AG09309 (cell line): ENCODE data around the gene GXYLT2.
A peak's percentile ranks its signal among the peaks of the same experiment; 100 is the strongest.

Source experiments
- DNase-seq: peaks from one replicate; pipeline ENCODE4 v3.0.0-alpha.2; 2010; ENCODE audit warnings: low read depth
- H3K4me3 ChIP-seq: 2 replicates; pipeline ENCODE4 v1.5.1; 2011; ENCODE audit warnings: mild to moderate bottlenecking, low read depth, low read length, moderate library complexity; ENCODE audit not compliant: control insufficient read depth
- TF ChIP-seq, protein P1 (sequence below): IDR thresholded peaks from 2 replicates; pipeline ENCODE4 v1.5.1; 2011; ENCODE audit warnings: mild to moderate bottlenecking, low read depth, low read length, inconsistent platforms; ENCODE audit not compliant: insufficient read depth, control insufficient read depth; ENCODE audit errors: missing control alignments

GXYLT2 gene

DNA sequence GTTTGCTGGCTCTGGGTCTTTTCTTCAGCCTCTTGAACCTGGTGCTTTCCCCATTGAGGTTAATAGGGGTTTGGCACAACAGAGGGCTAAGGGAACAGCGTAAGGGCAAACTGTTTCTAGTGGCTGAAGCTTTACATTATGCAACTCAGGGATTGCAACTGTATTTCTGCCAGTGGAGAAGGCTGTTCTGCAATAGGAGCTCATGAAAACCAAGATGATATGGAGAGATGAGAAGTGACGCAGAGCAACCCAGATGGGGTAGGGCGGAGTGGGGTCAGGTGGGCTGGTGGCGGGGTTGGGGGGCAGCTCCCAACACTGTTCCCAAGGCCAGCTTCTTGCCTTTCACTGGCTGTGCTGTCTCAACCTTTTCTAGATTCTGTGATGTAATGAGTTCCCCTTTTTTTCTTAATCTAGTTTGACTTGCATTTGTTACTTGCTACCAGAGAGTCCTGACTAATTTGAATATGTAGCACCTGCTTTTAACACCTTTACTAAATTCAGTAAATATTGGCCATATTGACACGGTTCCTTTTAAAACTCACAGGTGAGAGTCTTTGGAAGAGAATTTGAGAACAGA is 7.2 kb downstream of the GXYLT2 start:
- no peak overlapping the region for H3K4me3 ChIP-seq
- no peak for DNase-seq
- TF ChIP-seq, protein P1, sequence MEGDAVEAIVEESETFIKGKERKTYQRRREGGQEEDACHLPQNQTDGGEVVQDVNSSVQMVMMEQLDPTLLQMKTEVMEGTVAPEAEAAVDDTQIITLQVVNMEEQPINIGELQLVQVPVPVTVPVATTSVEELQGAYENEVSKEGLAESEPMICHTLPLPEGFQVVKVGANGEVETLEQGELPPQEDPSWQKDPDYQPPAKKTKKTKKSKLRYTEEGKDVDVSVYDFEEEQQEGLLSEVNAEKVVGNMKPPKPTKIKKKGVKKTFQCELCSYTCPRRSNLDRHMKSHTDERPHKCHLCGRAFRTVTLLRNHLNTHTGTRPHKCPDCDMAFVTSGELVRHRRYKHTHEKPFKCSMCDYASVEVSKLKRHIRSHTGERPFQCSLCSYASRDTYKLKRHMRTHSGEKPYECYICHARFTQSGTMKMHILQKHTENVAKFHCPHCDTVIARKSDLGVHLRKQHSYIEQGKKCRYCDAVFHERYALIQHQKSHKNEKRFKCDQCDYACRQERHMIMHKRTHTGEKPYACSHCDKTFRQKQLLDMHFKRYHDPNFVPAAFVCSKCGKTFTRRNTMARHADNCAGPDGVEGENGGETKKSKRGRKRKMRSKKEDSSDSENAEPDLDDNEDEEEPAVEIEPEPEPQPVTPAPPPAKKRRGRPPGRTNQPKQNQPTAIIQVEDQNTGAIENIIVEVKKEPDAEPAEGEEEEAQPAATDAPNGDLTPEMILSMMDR = no peak

DNA sequence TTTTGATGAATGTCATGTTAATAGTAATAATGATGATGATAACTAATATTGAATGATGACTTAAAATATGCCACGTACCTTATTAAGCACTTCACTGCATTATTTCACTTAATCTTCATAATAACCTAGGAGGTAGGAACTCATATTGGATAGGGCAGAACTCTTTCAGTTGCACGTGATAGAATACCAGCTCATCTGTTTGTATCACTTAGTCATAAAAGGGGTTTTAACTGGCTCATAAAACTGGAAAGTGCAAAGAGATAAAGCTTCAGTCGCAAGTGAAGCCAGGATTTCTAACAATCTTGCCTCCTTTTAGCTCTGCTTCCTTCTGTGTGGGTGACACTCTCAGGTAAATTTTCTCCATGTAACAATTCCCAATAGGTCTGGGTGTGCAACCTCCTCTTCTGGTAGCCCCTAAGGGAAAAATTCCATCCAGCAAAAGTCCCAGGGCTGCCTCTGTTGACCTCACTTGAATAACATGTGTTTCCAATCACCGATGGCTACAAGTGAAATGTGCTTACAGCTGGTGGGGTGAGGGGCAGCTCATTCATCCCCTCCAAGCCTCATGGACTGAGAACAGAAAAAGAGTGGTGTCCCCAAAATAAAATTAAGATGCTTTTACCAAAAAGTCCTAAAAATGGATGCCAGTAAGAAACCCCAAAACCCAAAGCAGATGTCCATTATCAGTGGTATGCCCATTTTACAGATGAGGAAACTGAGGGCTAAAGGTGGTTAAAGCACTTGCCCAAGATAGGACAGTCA is 9.3 kb downstream of the GXYLT2 start:
- TF ChIP-seq, protein P1 = no peak
- H3K4me3 ChIP-seq = no peak overlapping the region
- peak; percentile 20 for DNase-seq

DNA sequence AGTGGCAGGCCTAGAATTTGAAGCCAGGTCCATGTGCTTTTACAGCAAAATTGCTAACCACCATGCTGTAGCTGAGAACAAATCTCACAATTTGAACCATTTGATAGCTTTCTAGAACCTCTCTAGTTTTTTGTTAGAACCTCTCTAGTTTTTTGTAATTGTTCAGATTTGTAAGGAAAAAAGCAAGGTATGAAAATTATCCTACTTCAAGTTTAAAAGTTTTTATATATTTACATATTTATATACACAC is 9.8 kb downstream of the GXYLT2 start:
- no peak for DNase-seq
- no peak overlapping the region for H3K4me3 ChIP-seq
- TF ChIP-seq, protein P1 = no peak

DNA sequence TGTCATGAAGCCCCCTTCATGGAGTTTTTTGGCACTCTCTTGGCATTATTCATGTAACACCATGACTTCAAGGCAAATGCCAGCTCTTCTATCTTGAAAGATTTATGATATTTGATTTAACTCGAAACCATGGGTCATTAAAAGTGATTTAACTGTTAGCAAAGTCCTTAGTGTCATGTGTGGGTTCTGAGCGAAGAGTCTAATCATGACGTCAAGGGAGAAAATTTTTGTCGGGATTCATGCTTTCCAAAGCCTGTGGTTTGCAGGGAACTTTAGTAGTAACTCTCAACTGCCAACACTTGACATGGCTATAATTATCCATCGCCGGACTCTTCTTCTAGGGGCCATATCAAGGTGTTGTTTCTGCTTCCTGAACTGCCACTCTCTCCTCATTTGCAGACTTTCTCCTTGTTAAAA is 11.5 kb downstream of the GXYLT2 start:
- TF ChIP-seq, protein P1 = no peak
- H3K4me3 ChIP-seq = no peak overlapping the region
- no peak for DNase-seq

DNA sequence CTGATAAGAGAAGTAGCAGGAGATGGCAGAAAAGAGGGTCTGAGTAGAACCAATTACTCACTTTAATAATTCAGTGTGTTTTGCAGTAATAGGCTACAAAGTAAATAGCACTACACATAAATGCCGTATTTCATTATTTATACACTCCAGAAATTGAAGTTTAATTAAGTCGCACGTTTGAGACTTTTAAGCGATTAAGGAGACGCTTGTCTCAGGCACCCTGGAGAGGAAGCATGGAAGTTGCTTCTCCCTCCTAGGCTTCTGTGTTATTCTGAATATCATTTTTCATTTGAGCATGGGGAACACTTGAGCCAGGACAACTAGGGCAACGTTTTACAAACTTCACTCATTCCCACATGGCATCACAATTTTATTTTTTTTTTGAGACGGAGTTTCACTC is 12.2 kb downstream of the GXYLT2 start:
- TF ChIP-seq, protein P1 = no peak
- DNase-seq = no peak
- no peak overlapping the region for H3K4me3 ChIP-seq

DNA sequence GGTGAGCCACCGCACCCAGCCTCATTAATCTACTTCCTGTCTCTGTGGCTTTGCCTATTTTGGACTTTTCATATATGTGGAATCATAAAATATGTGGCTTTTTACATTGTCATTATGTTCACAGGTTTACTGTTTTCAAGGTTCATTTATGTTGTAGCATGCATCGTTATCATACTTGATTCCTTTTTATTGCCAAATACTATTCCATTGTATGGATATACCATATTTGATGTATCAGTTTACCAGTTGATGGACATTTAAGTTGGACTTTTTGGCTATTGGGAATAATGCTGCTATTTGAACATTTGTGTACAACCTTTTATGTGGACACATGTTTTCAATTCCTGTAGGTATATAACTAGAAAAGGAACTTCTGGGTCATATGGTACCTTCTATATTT is 14.0 kb downstream of the GXYLT2 start:
- DNase-seq = no peak
- TF ChIP-seq, protein P1 = no peak
- no peak overlapping the region for H3K4me3 ChIP-seq
